ENCODE data around the gene FUS. TPM values are rescaled to one million over a fixed set of nuclear protein-coding genes. Genes with fewer than 3 reads are reported as not detected.

Gene FUS
- total and polyA plus RNA-seq, 2 of the 13 experiments (the other 11 are each of a cell fraction or from before 2014, with no cell fraction given), result 68.1 to 168 TPM

- TF ChIP-seq ARID5B (CRISPR knock-in tag; IDR thresholded peaks at IDR 0.05) (0 out of 2 replicates have a peak, but pooled peaks have one; percentile 18), ZNF652 (CRISPR knock-in tag; IDR thresholded peaks at IDR 0.05; ENCODE audit: borderline replicate concordance, low read depth) (no peak), ZNF276 (CRISPR knock-in tag; IDR thresholded peaks at IDR 0.05; ENCODE audit: low read depth) (no peak), SIN3A (IDR thresholded peaks at IDR 0.05; ENCODE audit: borderline replicate concordance, low read depth, low read length) (peak; percentile 57; the same call in 1 of the 2 replicates), MEIS2 (CRISPR knock-in tag; IDR thresholded peaks at IDR 0.05) (no peak), ZNF263 (CRISPR knock-in tag; IDR thresholded peaks at IDR 0.05) (peak; percentile 65; the same call in 1 of the 2 replicates), JUNB (CRISPR knock-in tag; IDR thresholded peaks at IDR 0.05; ENCODE audit: borderline replicate concordance) (no peak), ZNF484 (CRISPR knock-in tag; IDR thresholded peaks at IDR 0.05; ENCODE audit: borderline replicate concordance, low read depth) (no peak), TSC22D2 (CRISPR knock-in tag; IDR thresholded peaks at IDR 0.05; ENCODE audit: borderline replicate concordance) (no peak), ZNF468 (CRISPR knock-in tag; IDR thresholded peaks at IDR 0.05) (no peak), ZNF569 (CRISPR knock-in tag; IDR thresholded peaks at IDR 0.05; ENCODE audit: borderline replicate concordance) (no peak), JUND (CRISPR knock-in tag; IDR thresholded peaks at IDR 0.05) (no peak), UBTF (CRISPR knock-in tag; IDR thresholded peaks at IDR 0.05) (no peak; the same call in 1 of the 2 replicates), TERF1 (CRISPR knock-in tag; IDR thresholded peaks at IDR 0.05) (no peak), KDM1A (CRISPR knock-in tag; IDR thresholded peaks at IDR 0.05) (no peak), MED1 (CRISPR knock-in tag; IDR thresholded peaks at IDR 0.05) (no peak; the same call in 1 of the 2 replicates), MATR3 (CRISPR knock-in tag; IDR thresholded peaks at IDR 0.05) (no peak), RFXAP (CRISPR knock-in tag; IDR thresholded peaks at IDR 0.05; ENCODE audit: borderline replicate concordance) (peak; percentile 48; the same call in 1 of the 2 replicates), MAF1 (CRISPR knock-in tag; IDR thresholded peaks at IDR 0.05; ENCODE audit: borderline replicate concordance) (0 out of 2 replicates have a peak, but pooled peaks have one; percentile 52)
These were observed 41.0 kb upstream of the FUS start (continued) for GRCh38 chr16:31138621-31139578.

Data from HepG2 (cell line).